LNCAP (cell line): ENCODE measurements around the gene LAMA5.

Experiments
- TF ChIP-seq, protein P1 (sequence below): fragments of 450-650 bp; IDR thresholded peaks from 2 replicates; pipeline ENCODE4 v1.5.1; 2017; ENCODE audit warnings: mild to moderate bottlenecking

Gene LAMA5

DNA sequence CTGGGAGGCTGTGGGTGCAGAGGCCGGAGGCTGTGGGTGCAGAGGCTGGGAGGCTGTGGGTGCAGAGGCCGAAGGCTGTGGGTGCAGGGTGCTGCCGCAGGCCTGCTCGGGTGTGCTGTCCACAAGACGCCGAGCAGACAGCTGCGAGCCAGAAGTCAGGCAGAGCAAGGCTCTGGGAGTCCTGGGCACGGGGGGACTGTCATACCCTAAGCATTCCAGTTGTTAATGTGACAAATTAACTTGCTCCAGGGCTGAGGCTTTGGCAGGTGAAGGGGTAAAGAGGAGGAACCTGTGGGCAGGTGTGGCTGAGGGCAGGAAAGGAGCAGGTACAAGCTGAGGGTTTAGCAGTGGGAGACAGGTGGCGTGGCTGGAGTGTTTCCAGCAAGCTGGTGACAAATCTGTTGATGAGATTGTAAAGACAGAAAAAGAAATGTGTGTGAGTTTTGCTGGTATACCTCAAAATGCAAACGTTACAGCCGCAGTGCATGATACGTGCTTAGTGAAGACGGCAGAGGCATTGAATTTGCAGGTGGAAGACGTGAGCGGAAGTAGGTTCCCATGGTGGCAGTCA is 78.5 kb downstream of the LAMA5 start:
- TF ChIP-seq, protein P1, sequence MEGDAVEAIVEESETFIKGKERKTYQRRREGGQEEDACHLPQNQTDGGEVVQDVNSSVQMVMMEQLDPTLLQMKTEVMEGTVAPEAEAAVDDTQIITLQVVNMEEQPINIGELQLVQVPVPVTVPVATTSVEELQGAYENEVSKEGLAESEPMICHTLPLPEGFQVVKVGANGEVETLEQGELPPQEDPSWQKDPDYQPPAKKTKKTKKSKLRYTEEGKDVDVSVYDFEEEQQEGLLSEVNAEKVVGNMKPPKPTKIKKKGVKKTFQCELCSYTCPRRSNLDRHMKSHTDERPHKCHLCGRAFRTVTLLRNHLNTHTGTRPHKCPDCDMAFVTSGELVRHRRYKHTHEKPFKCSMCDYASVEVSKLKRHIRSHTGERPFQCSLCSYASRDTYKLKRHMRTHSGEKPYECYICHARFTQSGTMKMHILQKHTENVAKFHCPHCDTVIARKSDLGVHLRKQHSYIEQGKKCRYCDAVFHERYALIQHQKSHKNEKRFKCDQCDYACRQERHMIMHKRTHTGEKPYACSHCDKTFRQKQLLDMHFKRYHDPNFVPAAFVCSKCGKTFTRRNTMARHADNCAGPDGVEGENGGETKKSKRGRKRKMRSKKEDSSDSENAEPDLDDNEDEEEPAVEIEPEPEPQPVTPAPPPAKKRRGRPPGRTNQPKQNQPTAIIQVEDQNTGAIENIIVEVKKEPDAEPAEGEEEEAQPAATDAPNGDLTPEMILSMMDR: no peak

DNA sequence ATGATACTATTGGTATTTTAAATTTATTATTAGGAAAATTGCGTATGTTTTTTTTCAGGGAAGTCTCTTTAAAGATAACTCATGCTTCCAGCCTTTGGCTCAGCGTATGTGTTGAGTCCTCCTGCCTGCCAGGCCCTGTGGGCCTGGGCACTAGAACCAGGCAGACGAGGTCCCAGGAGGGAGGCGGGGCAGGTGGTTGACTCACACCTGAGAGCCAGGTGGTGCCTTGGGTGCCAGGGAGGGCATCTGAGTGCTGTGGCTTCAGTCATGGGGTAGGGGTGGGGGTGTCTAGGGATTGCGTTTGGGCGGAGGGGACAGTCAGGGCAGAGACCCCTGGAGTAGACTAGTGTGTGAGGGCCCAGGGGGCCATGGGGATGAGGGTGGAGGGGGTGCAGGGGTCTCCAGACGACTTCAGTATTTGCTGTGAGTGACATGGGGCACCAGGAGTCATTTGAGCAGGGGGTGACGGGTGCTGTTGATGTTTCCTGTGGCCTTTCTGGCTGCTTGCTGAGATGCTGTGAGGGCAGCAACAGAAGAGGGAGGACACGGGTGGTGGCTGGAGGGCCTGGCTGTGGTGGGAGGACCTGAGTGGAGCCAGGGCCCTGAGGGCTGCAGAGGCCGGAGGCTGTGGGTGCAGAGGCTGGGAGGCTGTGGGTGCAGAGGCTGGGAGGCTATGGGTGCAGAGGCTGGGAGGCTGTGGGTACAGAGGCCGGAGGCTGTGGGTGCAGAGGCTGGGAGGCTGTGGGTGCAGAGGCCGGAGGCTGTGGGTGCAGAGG is 79.2 kb downstream of the LAMA5 start:
- TF ChIP-seq, protein P1: no peak

DNA sequence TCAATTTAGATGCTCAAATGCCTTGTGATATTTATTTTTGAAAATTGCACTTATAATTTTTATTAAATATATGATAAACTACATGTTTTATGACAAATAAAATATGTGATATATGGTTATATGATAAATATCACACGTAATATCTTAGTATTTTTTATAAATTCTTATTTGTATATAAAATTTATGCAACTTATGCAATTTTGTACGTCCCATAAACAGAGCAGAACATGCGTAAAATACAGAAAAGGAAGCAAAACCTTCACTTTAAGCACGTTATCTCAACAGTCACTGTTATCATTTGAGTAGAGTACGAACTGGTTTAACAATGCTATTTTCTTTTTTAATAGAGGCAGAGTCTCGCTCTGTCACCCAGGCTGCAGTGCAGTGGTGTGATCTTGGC is 80.0 kb downstream of the LAMA5 start:
- TF ChIP-seq, protein P1: no peak

DNA sequence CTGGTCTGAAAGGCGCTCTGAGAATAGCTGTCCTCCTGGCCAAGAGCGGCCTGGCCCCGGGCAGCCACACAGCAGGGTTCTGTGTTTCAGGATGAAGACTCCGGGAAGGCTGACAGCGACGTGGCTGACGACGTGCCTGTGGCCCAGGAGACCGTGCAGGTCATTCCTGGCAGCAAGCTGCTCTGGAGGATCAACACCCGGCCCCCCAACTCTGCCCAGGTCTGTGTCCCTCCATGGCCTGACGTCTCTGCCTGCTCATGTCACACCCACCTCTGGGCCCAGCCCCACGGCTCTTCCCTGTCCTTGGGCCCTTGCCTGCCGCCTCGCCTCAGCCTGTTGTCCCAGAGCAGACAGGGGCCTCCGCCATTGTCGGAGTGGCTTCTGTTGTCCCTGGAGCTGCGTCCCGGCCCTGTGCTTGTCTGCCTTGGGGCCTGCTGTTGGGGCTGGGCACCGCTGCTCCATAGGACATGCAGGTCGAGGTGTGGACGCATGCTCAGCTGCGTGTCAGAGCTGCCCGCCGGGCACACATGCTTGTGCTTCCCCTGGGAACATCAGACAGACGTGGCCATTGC is 80.5 kb downstream of the LAMA5 start:
- TF ChIP-seq, protein P1: no peak

DNA sequence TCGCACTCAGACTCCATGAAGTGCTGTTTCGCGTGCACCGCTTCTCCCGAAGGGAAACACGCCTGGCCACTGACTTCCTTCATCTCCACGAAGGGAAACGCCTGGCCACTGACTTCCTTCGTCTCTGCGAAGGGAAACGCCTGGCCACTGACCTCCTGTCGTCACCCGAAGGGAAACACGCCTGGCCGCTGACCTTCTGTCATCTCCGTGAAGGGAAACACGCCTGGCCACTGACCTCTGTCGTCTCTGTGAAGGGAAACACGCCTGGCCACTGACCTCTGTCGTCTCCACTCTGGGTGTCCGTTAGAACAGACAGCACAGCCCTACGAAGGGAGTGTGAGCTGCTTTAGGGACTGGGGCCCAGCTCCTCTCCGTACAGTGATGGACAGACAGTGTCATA is 81.4 kb downstream of the LAMA5 start:
- TF ChIP-seq, protein P1: no peak

DNA sequence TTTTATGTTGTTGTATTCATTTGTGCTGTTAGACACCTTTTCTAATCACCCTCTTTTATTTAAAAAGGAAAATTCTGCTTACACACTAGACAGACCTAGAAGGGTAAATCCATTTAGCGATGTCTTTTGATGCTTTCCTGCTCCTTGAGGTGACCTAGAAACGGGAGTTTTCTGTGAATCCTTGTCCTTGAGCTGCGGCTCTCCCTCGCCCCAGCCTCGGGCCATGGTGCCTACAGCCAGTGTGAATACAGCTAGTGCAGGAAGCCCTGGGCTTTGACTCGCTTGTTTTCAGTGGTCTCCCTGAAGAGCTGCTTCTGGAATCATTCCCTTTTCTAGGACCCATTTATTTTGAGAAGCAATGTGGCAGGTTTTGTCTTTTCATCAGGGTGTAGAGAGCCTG is 82.0 kb downstream of the LAMA5 start:
- TF ChIP-seq, protein P1: no peak

DNA sequence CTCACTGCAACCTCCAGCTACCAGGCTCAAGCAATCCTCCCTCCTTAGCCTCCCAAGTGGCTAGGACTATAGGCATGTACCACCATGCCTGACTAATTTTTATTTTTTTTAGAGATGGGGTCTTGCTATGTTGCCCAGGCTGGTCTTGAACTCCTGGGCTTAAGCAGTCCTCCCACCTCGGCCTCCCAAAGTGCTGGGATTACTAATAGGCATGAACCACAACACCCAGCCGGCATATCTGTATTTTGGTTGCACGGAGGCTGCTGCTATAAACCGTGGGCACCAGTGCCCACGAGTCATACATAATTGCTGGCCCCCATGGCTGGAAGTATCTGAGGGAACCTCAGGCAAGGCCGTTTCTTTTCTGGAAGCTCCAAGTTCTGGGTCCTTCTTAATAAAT is 82.7 kb downstream of the LAMA5 start:
- TF ChIP-seq, protein P1: no peak
